ENCODE measurements around the gene NDST1. TPM values are rescaled to one million over a fixed set of nuclear protein-coding genes. Genes with fewer than 3 reads are reported as not detected.

Gene NDST1
- total RNA-seq, 8 experiments from 2014 or later: 12.8 to 46.0 (median 28.5) TPM

- 94 to 100% (median 100%) methylated on average over 1 to 6 of the region's 15 CpGs; no CpG with 5 or more reads in 5 of the 10 experiments for WGBS, 10 experiments
- H3K27ac ChIP-seq: no peak overlapping the region
- in situ Hi-C loops (cut with MboI; ENCODE audit: low pct_unique_long_range_greater_than_20kb in 2 of 9, low sequenced_read_pairs in 9 of 9, unreplicated experiment in 9 of 9): loop anchor here in 1 of 9 experiments (10.0 kb wide), 1 partner anchor 83 kb away; no protein-coding TSS in a partner anchor
- H3K4me3 ChIP-seq: no peak overlapping the region
- H3K4me1 ChIP-seq (replicated peaks in 1 of 2): no peaks in the 10 kb centered on the region
- ATAC-seq (replicated peaks in 6 of 8): no peak
Measured at GRCh38 chr5:150548123-150548522, 40.2 kb downstream of the NDST1 start.

- in situ Hi-C loops (cut with MboI; ENCODE audit: low pct_unique_long_range_greater_than_20kb in 2 of 9, low sequenced_read_pairs in 9 of 9, unreplicated experiment in 9 of 9): loop anchor here in 7 of 9 experiments (10.0 to 25.0 kb wide), 5 partner anchors 85 to 263 kb away; partner anchors contain the start of genes MYOZ3 (in 4 of the 7) and RBM22 (in 1 of the 7)
Measured at GRCh38 chr5:150549735-150550134, 41.8 kb downstream of the NDST1 start.

GRCh38 chr5:150550286-150550685 lies 42.4 kb downstream of the NDST1 start:
- in situ Hi-C loops (cut with MboI; ENCODE audit: low pct_unique_long_range_greater_than_20kb in 2 of 9, low sequenced_read_pairs in 9 of 9, unreplicated experiment in 9 of 9): loop anchor here in 6 of 9 experiments (25.0 kb wide), 4 partner anchors 88 to 262 kb away; partner anchors contain the start of genes MYOZ3 (in 4 of the 6) and RBM22 (in 1 of the 6)
- WGBS, 10 experiments: 75 to 100% (median 93%) methylated on average over 1 to 6 of the region's 8 CpGs; no CpG with 5 or more reads in 2 of the 10 experiments
- no peak overlapping the region for H3K4me3 ChIP-seq
- ATAC-seq (replicated peaks in 6 of 8): no peak
- no peak overlapping the region for H3K27ac ChIP-seq
- no peaks in the 10 kb centered on the region for H3K4me1 ChIP-seq (replicated peaks in 1 of 2)

More at GRCh38 chr5:150549735-150550134, 41.8 kb downstream of the NDST1 start:
- no peak for ATAC-seq (replicated peaks in 6 of 8)
- H3K4me1 ChIP-seq (replicated peaks in 1 of 2): no peaks in the 10 kb centered on the region
- 100% methylated on average over 1 of the region's 1 CpG; no CpG with 5 or more reads in 5 of the 10 experiments for WGBS, 10 experiments
- no peak overlapping the region for H3K4me3 ChIP-seq
- H3K27ac ChIP-seq: no peak overlapping the region

GRCh38 chr5:150551066-150551465 lies 43.1 kb downstream of the NDST1 start:
- Histone ChIP-seq H3K27ac (no peak overlapping the region), H3K4me3 (no peak overlapping the region), H3K4me1 (replicated peaks in 1 of 2) (no peaks in the 10 kb centered on the region)
- no peak for ATAC-seq (replicated peaks in 6 of 8)
- WGBS, 10 experiments: 10 to 100% (median 90%) methylated on average over 1 to 2 of the region's 2 CpGs; no CpG with 5 or more reads in 2 of the 10 experiments
- in situ Hi-C loops (cut with MboI; ENCODE audit: low pct_unique_long_range_greater_than_20kb in 2 of 9, low sequenced_read_pairs in 9 of 9, unreplicated experiment in 9 of 9): loop anchor here in 6 of 9 experiments (25.0 kb wide), 4 partner anchors 89 to 261 kb away; partner anchors contain the start of genes MYOZ3 (in 4 of the 6) and RBM22 (in 1 of the 6)

GRCh38 chr5:150553402-150553801 lies 45.5 kb downstream of the NDST1 start:
- in situ Hi-C loops (cut with MboI; ENCODE audit: low pct_unique_long_range_greater_than_20kb in 2 of 9, low sequenced_read_pairs in 9 of 9, unreplicated experiment in 9 of 9): loop anchor here in 6 of 9 experiments (25.0 kb wide), 4 partner anchors 91 to 259 kb away; partner anchors contain the start of genes MYOZ3 (in 4 of the 6) and RBM22 (in 1 of the 6)
- ATAC-seq (replicated peaks in 6 of 8): no peak
- Histone ChIP-seq H3K4me3 (no peak overlapping the region), H3K27ac (no peak overlapping the region), H3K4me1 (replicated peaks in 1 of 2) (no peaks in the 10 kb centered on the region)
- 94% methylated on average over 3 of the region's 17 CpGs; no CpG with 5 or more reads in 9 of the 10 experiments for WGBS, 10 experiments

- no peak for ATAC-seq (replicated peaks in 6 of 8)
- 87 to 93% methylated on average over 3 of the region's 8 CpGs; no CpG with 5 or more reads in 8 of the 10 experiments for WGBS, 10 experiments
- H3K4me3 ChIP-seq: no peak overlapping the region
- no peak overlapping the region for H3K27ac ChIP-seq
- H3K4me1 ChIP-seq (replicated peaks in 1 of 2): no peaks in the 10 kb centered on the region
- in situ Hi-C loops (cut with MboI; ENCODE audit: low pct_unique_long_range_greater_than_20kb in 2 of 9, low sequenced_read_pairs in 9 of 9, unreplicated experiment in 9 of 9): loop anchor here in 6 of 9 experiments (25.0 kb wide), 4 partner anchors 92 to 258 kb away; partner anchors contain the start of genes MYOZ3 (in 4 of the 6) and RBM22 (in 1 of the 6)
Measured at GRCh38 chr5:150553911-150554310, 46.0 kb downstream of the NDST1 start.

- Histone ChIP-seq H3K27ac (no peak overlapping the region), H3K4me3 (no peak overlapping the region), H3K4me1 (replicated peaks in 1 of 2) (peaks cover 2 to 4% of the 10 kb centered on the region in 2 donors)
- 76 to 100% (median 90%) methylated on average over 1 to 7 of the region's 8 CpGs; no CpG with 5 or more reads in 6 of the 10 experiments for WGBS, 10 experiments
- ATAC-seq (replicated peaks in 6 of 8): no peak
- in situ Hi-C loops (cut with MboI; ENCODE audit: low pct_unique_long_range_greater_than_20kb in 2 of 9, low sequenced_read_pairs in 9 of 9, unreplicated experiment in 9 of 9): loop anchor here in 6 of 9 experiments (25.0 kb wide), 4 partner anchors 93 to 257 kb away; partner anchors contain the start of genes MYOZ3 (in 4 of the 6) and RBM22 (in 1 of the 6)
Measured at GRCh38 chr5:150554857-150555256, 46.9 kb downstream of the NDST1 start.

- in situ Hi-C loops (cut with MboI; ENCODE audit: low pct_unique_long_range_greater_than_20kb in 2 of 9, low sequenced_read_pairs in 9 of 9, unreplicated experiment in 9 of 9): loop anchor here in 6 of 9 experiments (25.0 kb wide), 4 partner anchors 94 to 256 kb away; partner anchors contain the start of genes MYOZ3 (in 4 of the 6) and RBM22 (in 1 of the 6)
- 100% methylated on average over 1 to 2 of the region's 3 CpGs; no CpG with 5 or more reads in 7 of the 10 experiments for WGBS, 10 experiments
- H3K27ac ChIP-seq: no peak overlapping the region
- H3K4me1 ChIP-seq (replicated peaks in 1 of 2): peaks cover 12% of the 10 kb centered on the region in 2 donors
- ATAC-seq (replicated peaks in 6 of 8): peak in 1 of 8 experiments; percentile 6
- H3K4me3 ChIP-seq: no peak overlapping the region
Measured at GRCh38 chr5:150556106-150556505, 48.2 kb downstream of the NDST1 start.

- Histone ChIP-seq H3K27ac (no peak overlapping the region), H3K4me3 (no peak overlapping the region), H3K4me1 (replicated peaks in 1 of 2) (peaks cover 12% of the 10 kb centered on the region in 2 donors)
- in situ Hi-C loops (cut with MboI; ENCODE audit: low pct_unique_long_range_greater_than_20kb in 2 of 9, low sequenced_read_pairs in 9 of 9, unreplicated experiment in 9 of 9): loop anchor here in 6 of 9 experiments (25.0 kb wide), 4 partner anchors 95 to 255 kb away; partner anchors contain the start of genes MYOZ3 (in 4 of the 6) and RBM22 (in 1 of the 6)
- no peak for ATAC-seq (replicated peaks in 6 of 8)
- WGBS, 10 experiments: 77 to 100% (median 94%) methylated on average over 1 to 6 of the region's 7 CpGs; no CpG with 5 or more reads in 2 of the 10 experiments
Measured at GRCh38 chr5:150556859-150557508, 49.1 kb downstream of the NDST1 start.

GRCh38 chr5:150557509-150557872 lies 49.6 kb downstream of the NDST1 start:
- in situ Hi-C loops (cut with MboI; ENCODE audit: low pct_unique_long_range_greater_than_20kb in 2 of 9, low sequenced_read_pairs in 9 of 9, unreplicated experiment in 9 of 9): loop anchor here in 6 of 9 experiments (25.0 kb wide), 4 partner anchors 95 to 255 kb away; partner anchors contain the start of genes MYOZ3 (in 4 of the 6) and RBM22 (in 1 of the 6)
- ATAC-seq (replicated peaks in 6 of 8): no peak
- no peak overlapping the region for H3K27ac ChIP-seq
- no peak overlapping the region for H3K4me3 ChIP-seq
- 24 to 69% methylated on average over 4 to 5 of the region's 6 CpGs; no CpG with 5 or more reads in 8 of the 10 experiments for WGBS, 10 experiments
- H3K4me1 ChIP-seq (replicated peaks in 1 of 2): peaks cover 12% of the 10 kb centered on the region in 2 donors

GRCh38 chr5:150558088-150558621 lies 50.2 kb downstream of the NDST1 start:
- 100% methylated on average over 1 of the region's 12 CpGs; no CpG with 5 or more reads in 9 of the 10 experiments for WGBS, 10 experiments
- H3K4me1 ChIP-seq (replicated peaks in 1 of 2): peaks cover 12% of the 10 kb centered on the region in 2 donors
- H3K27ac ChIP-seq: no peak overlapping the region
- in situ Hi-C loops (cut with MboI; ENCODE audit: low pct_unique_long_range_greater_than_20kb in 2 of 9, low sequenced_read_pairs in 9 of 9, unreplicated experiment in 9 of 9): loop anchor here in 6 of 9 experiments (25.0 kb wide), 4 partner anchors 96 to 254 kb away; partner anchors contain the start of genes MYOZ3 (in 4 of the 6) and RBM22 (in 1 of the 6)
- no peak overlapping the region for H3K4me3 ChIP-seq
- no peak for ATAC-seq (replicated peaks in 6 of 8)

GRCh38 chr5:150559088-150559487 lies 51.2 kb downstream of the NDST1 start:
- ATAC-seq (replicated peaks in 6 of 8): no peak
- Histone ChIP-seq H3K4me3 (no peak overlapping the region), H3K4me1 (replicated peaks in 1 of 2) (peaks cover 12% of the 10 kb centered on the region in 2 donors), H3K27ac (no peak overlapping the region)
- 56 to 100% (median 100%) methylated on average over 1 to 2 of the region's 2 CpGs; no CpG with 5 or more reads in 6 of the 10 experiments for WGBS, 10 experiments
- in situ Hi-C loops (cut with MboI; ENCODE audit: low pct_unique_long_range_greater_than_20kb in 2 of 9, low sequenced_read_pairs in 9 of 9, unreplicated experiment in 9 of 9): loop anchor here in 6 of 9 experiments (25.0 kb wide), 4 partner anchors 97 to 253 kb away; partner anchors contain the start of genes MYOZ3 (in 4 of the 6) and RBM22 (in 1 of the 6)

Measured in motor neuron (in vitro differentiated cells).